COLO668 (cell line): Measurements from ENCODE around the gene HAUS3.

Experiments used
- DNase-seq: peaks from one replicate; lab custom pipeline; 2025; ENCODE audit not compliant: unreplicated experiment; lab: John Stamatoyannopoulos, UW

Gene HAUS3

GRCh38 chr4:2241410-2242353 is at the start of gene HAUS3, which contains the start of gene POLN:
Gene HAUS3, minus strand, starts transcription at chr4:2242121. Its CDS starts 1,175 bp downstream, at chr4:2240946.
Gene POLN, minus strand, starts transcription at chr4:2242121. Its CDS starts 12,890 bp downstream, at chr4:2229231.
- peak; percentile 98 for DNase-seq

- no peak for DNase-seq
Observed at GRCh38 chr4:2290974-2291704, 49.2 kb upstream of the HAUS3 start.

- no peak for DNase-seq
Observed at GRCh38 chr4:2290488-2290887, 48.6 kb upstream of the HAUS3 start.

GRCh38 chr4:2289955-2290333 is 48.0 kb upstream of the HAUS3 start:
- DNase-seq = no peak

GRCh38 chr4:2289311-2289954 is 47.5 kb upstream of the HAUS3 start:
- no peak for DNase-seq

GRCh38 chr4:2288051-2288541 is 46.2 kb upstream of the HAUS3 start:
- DNase-seq = no peak

GRCh38 chr4:2287594-2287915 is 45.6 kb upstream of the HAUS3 start:
- DNase-seq = no peak

- DNase-seq = peak; percentile 14
Observed at GRCh38 chr4:2286904-2287593, 45.1 kb upstream of the HAUS3 start.

GRCh38 chr4:2285613-2286381 is 43.9 kb upstream of the HAUS3 start:
- DNase-seq = no peak

GRCh38 chr4:2284934-2285612 is 43.2 kb upstream of the HAUS3 start:
- no peak for DNase-seq

GRCh38 chr4:2284161-2284933 is 42.4 kb upstream of the HAUS3 start:
- no peak for DNase-seq

- DNase-seq = no peak
Observed at GRCh38 chr4:2283199-2283711, 41.3 kb upstream of the HAUS3 start.

- peak; percentile 10 for DNase-seq
Observed at GRCh38 chr4:2281575-2282343, 39.8 kb upstream of the HAUS3 start.

GRCh38 chr4:2280531-2281300 is 38.8 kb upstream of the HAUS3 start:
- DNase-seq = peak; percentile 21

- DNase-seq = no peak
Observed at GRCh38 chr4:2277956-2278355, 36.0 kb upstream of the HAUS3 start.

- DNase-seq = no peak
Observed at GRCh38 chr4:2276581-2277325, 34.8 kb upstream of the HAUS3 start.
